Upper lobe of right lung (tissue), 1 donor: ENCODE measurements around the gene POLD1. TPM values are rescaled to one million over a fixed set of nuclear protein-coding genes. Genes with fewer than 3 reads are reported as not detected.

Experiments used
- ATAC-seq: fragments of 200-7000 bp; cut with Tn5 transposase; one replicate; pipeline ENCODE4 v1.9.1; 2020; ENCODE audit warnings: mild to moderate bottlenecking, moderate library complexity
- DNase-seq: peaks from one replicate; pipeline ENCODE4 v3.0.0-alpha.2; 2020
- H3K27ac ChIP-seq: fragments of 200-600 bp; one replicate; pipeline ENCODE4 v1.8.0; 2022
- H3K27me3 ChIP-seq: fragments of 200-600 bp; one replicate; pipeline ENCODE4 v1.8.0; 2022; ENCODE audit warnings: mild to moderate bottlenecking
- H3K36me3 ChIP-seq: fragments of 200-600 bp; one replicate; pipeline ENCODE4 v1.8.0; 2022
- H3K4me1 ChIP-seq: fragments of 200-600 bp; one replicate; pipeline ENCODE4 v1.8.0; 2022
- H3K4me3 ChIP-seq: fragments of 200-600 bp; one replicate; pipeline ENCODE4 v1.8.0; 2022; ENCODE audit warnings: mild to moderate bottlenecking
- H3K9me3 ChIP-seq: fragments of 200-600 bp; one replicate; pipeline ENCODE4 v1.8.0; 2022
- CTCF ChIP-seq: fragments of 200-600 bp; IDR thresholded peaks from one replicate; pipeline ENCODE4 v1.8.0; 2022; ENCODE audit warnings: antibody characterized with exemption
- intact Hi-C: fragments of 100-400 bp; cut with DNase I; formaldehyde crosslinking; loops from one replicate; pipeline ENCODE4 v1.11.0; 2022
- total RNA-seq: library from RNA; stranded (reverse); fragmentation: NEBNext Ultra II Directional; extraction: Animal tissue kit (Norgen Biotek cat#: 25700); gene quantifications from one replicate; pipeline ENCODE4 v1.2.1, GENCODE V29; 2021
- donor health status: DM: no; HTN: yes; CAD: no; lungs with severe emphysema.

POLD1 gene
- total RNA-seq, 1 donor from 2014 or later: 34.4 TPM

- Histone ChIP-seq H3K27me3 (no peaks in the 10 kb centered on the region), H3K36me3 (peaks cover 10% of the 10 kb centered on the region), H3K9me3 (no peaks in the 10 kb centered on the region), H3K27ac (no peak overlapping the region), H3K4me1 (no peaks in the 10 kb centered on the region), H3K4me3 (no peak overlapping the region)
- peak; percentile 5 for ATAC-seq
- no peak for TF ChIP-seq CTCF
- no peak for DNase-seq
- intact Hi-C loops: no loop called here
These were observed 18.6 kb downstream of the POLD1 start for GRCh38 chr19:50402544-50403301.

DNA sequence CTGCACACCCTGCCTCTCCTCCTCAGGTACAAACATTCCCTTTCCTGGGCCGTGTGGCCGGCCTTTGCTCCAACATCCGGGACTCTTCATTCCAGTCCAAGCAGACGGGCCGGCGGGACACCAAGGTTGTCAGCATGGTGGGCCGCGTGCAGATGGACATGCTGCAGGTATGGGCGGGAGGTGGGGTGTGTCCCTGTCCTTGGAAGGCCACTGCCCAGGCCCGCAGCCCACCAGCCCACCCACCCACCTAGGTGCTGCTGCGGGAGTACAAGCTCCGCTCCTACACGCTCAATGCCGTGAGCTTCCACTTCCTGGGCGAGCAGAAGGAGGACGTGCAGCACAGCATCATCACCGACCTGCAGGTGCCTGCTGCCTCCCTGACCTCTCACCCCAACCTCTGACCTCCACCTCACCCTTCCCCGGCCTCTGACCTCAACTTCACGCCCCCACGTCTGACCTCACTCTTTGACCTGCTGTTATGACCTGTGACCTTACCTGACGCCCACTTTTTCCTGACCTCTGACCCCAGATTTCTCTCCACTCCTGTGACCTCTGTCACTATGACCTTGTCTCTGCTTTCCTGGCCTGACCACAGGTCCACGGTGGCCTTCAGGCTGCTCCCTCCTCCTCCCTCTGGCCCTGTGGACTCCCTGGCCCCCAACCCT is 22.1 kb downstream of the POLD1 start:
- Histone ChIP-seq H3K4me3 (no peak overlapping the region), H3K4me1 (no peaks in the 10 kb centered on the region), H3K27ac (no peak overlapping the region), H3K9me3 (no peaks in the 10 kb centered on the region), H3K27me3 (no peaks in the 10 kb centered on the region), H3K36me3 (peaks cover 22% of the 10 kb centered on the region)
- intact Hi-C loops: no loop called here
- no peak for TF ChIP-seq CTCF
- ATAC-seq (no peak), DNase-seq (no peak)

DNA sequence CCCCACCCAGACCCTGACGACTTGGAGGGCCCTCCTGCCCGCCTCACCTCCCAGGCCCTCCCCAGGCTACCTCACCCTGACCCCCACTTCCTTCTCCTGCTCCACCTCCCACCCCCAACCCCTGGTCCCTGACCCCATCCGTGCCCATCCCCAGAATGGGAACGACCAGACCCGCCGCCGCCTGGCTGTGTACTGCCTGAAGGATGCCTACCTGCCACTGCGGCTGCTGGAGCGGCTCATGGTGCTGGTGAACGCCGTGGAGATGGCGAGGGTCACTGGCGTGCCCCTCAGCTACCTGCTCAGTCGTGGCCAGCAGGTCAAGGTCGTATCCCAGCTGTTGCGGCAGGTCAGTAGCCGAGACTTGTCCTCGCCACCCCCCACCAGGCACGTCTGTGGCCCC is 22.7 kb downstream of the POLD1 start:
- Histone ChIP-seq H3K27ac (no peak overlapping the region), H3K36me3 (peaks cover 22% of the 10 kb centered on the region), H3K4me3 (no peak overlapping the region), H3K9me3 (no peaks in the 10 kb centered on the region), H3K27me3 (no peaks in the 10 kb centered on the region), H3K4me1 (no peaks in the 10 kb centered on the region)
- intact Hi-C loops: no loop called here
- no peak for DNase-seq
- TF ChIP-seq CTCF: no peak
- ATAC-seq: no peak

- TF ChIP-seq CTCF: no peak
- no peak for ATAC-seq
- Histone ChIP-seq H3K4me1 (no peaks in the 10 kb centered on the region), H3K36me3 (peaks cover 11% of the 10 kb centered on the region), H3K4me3 (no peak overlapping the region), H3K9me3 (no peaks in the 10 kb centered on the region), H3K27me3 (no peaks in the 10 kb centered on the region), H3K27ac (no peak overlapping the region)
- DNase-seq: no peak
- intact Hi-C loops: no loop called here
These were observed 25.2 kb downstream of the POLD1 start for GRCh38 chr19:50409347-50409746.

GRCh38 chr19:50410109-50410508 is 26.0 kb downstream of the POLD1 start:
- H3K27ac ChIP-seq: no peak overlapping the region
- TF ChIP-seq CTCF: no peak
- H3K27me3 ChIP-seq: no peaks in the 10 kb centered on the region
- H3K4me3 ChIP-seq: no peak overlapping the region
- no peaks in the 10 kb centered on the region for H3K4me1 ChIP-seq
- no peaks in the 10 kb centered on the region for H3K9me3 ChIP-seq
- H3K36me3 ChIP-seq: peaks cover 11% of the 10 kb centered on the region
- ATAC-seq: no peak
- no peak for DNase-seq
- intact Hi-C loops: no loop called here
